ENCODE results near the gene MIGA2.

Gene MIGA2

GRCh38 chr9:129031514-129031913, 4.9 kb upstream of the MIGA2 start:
- TF ChIP-seq CTCF (IDR thresholded peaks at IDR 0.05) (no peak), ZFX (IDR thresholded peaks at IDR 0.05; ENCODE audit: borderline replicate concordance) (no peak)
- no peak overlapping the region for H3K27ac ChIP-seq

GRCh38 chr9:129032541-129033159, 3.8 kb upstream of the MIGA2 start:
- TF ChIP-seq CTCF (IDR thresholded peaks at IDR 0.05), result no peak
- no peak for TF ChIP-seq ZFX (IDR thresholded peaks at IDR 0.05; ENCODE audit: borderline replicate concordance)
- H3K27ac ChIP-seq, result no peak overlapping the region

GRCh38 chr9:129033216-129033615, 3.2 kb upstream of the MIGA2 start:
- TF ChIP-seq CTCF (IDR thresholded peaks at IDR 0.05), result no peak
- H3K27ac ChIP-seq, result no peak overlapping the region

- peak overlapping the region; percentile 77 for H3K27ac ChIP-seq
These were observed 588 bp upstream of the MIGA2 start for GRCh38 chr9:129035838-129036237.

- TF ChIP-seq ZFX (IDR thresholded peaks at IDR 0.05; ENCODE audit: borderline replicate concordance), result no peak
- TF ChIP-seq CTCF (IDR thresholded peaks at IDR 0.05), result no peak
- H3K27ac ChIP-seq, result peak overlapping the region; percentile 77
These were observed 719 bp downstream of the MIGA2 start for GRCh38 chr9:129036923-129037766.

GRCh38 chr9:129037767-129038098, 1.3 kb downstream of the MIGA2 start:
- TF ChIP-seq CTCF (IDR thresholded peaks at IDR 0.05) (no peak), ZFX (IDR thresholded peaks at IDR 0.05; ENCODE audit: borderline replicate concordance) (no peak)
- peak overlapping the region; percentile 2; the same call in 1 of the 2 replicates for H3K27ac ChIP-seq

- peak overlapping the region; percentile 2; the same call in 1 of the 2 replicates for H3K27ac ChIP-seq
- no peak for TF ChIP-seq ZFX (IDR thresholded peaks at IDR 0.05; ENCODE audit: borderline replicate concordance)
- TF ChIP-seq CTCF (IDR thresholded peaks at IDR 0.05), result no peak
These were observed 1.9 kb downstream of the MIGA2 start for GRCh38 chr9:129038109-129038852.

Measured in 22Rv1 (cell line).